SH-SY5Y (cell line): ENCODE measurements around the gene EDA.

ENCODE experiments used
- GATA2 ChIP-seq: IDR thresholded peaks from 2 replicates; pipeline ENCODE4 v1.6.1; 2011; ENCODE audit warnings: mild to moderate bottlenecking, low read depth, low read length
- GATA3 ChIP-seq: IDR thresholded peaks from 2 replicates; pipeline ENCODE4 v1.6.1; 2011; ENCODE audit warnings: low read depth, mild to moderate bottlenecking, low read length, moderate library complexity

DNA sequence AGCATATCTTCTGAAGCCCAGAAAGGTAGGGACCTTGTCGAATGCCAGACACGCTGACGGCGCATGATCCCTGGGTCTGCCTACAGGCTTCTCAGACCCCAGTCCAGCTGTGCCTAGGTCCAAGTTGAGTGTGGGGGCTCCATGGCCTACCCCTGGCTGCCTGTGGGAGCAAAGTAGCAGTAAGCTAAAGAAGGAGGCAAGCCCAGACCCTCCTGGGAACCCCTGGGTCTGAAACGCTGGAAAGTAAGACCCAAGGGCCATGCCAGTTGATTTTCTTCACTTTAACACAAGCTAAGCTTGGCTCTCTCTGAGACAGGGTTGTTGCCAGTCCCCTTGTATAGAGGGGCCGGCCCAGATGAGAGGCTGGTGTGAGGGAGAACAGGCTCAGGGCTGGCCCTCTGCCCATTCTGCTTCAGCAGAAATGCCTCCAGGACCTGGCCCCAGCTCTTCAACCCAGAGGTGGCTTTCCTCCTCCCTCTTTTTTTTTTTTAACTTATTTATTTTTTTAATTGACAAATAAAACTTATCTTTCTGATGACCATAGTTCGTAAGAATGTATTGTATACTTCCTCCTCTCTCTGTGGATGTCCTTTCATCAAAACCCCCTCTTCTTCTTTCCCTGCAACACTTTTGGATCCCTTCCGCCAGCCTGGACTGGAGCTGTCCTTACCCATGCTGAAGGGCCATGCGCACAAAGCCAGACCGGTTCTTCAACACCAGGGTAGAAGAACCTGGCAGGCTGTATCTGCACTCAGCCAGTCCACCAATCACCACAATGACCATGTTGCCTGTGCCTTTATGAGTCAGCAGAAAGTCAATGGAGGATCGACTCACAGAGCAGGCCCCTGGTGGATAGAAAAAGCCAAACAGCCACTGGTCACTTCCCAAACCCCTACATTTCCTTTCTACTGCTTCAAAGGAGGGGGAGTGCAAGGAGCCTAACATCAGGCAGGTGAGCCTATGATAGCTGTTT lies 426.8 kb downstream of the EDA start:
- TF ChIP-seq GATA3, result no peak
- TF ChIP-seq GATA2, result no peak
